Stimulated activated CD4-positive, alpha-beta T cell treated with anti-CD3 and anti-CD28 coated beads, Interleukin-12 subunit alpha, Interleukin-12 subunit beta, amount 100 ng/mL, for 48 hours (primary cell): ENCODE data around the gene PEX5L.
A peak's percentile ranks its signal among the peaks of the same experiment; 100 is the strongest.

Source experiments
- DNase-seq, 3 donors: peaks; one replicate each; pipeline ENCODE4 v3.0.0-alpha.2; 2020; ENCODE audit warnings: low read depth in 2 of 3, low spot score in 1 of 3

Gene PEX5L

DNA sequence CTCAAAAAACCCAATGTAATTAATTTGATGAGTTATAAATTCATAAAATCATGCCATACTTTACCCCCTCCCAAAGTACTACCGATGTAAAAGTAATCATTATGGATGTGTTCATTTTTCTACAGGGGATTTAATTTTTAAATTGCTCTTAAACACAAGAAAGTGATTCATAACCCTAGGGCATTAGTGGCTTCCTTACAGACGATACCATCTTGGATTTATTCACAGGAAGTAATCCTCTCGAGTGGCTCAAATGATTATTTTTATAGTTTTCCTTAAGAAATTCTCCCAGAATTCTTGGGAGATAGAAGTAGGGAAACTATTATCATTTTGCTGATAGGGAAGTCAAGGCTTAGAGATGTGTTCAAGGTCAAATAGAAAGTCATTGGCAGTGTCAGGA is 80.9 kb downstream of the PEX5L start:
- no peak for DNase-seq

DNA sequence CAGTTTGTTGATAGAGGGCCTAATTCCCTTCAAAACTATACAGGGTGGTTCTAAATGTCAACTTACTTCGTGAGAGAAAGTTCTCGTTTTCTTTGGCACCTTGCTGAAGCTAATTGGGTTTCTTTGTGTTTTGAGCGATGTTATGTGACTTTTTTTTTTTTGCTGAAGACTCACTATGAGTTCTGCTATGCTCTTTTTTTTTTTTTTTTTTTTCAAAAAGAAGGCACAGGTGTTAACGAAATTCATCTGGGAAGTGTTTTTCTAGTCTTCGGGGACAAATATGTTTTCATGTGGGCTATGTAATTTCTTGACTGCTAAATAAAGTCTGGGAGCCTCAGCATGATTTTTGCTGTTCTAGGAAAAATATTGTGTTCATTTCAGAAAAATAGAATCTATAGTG is 81.5 kb downstream of the PEX5L start:
- DNase-seq, result no peak

DNA sequence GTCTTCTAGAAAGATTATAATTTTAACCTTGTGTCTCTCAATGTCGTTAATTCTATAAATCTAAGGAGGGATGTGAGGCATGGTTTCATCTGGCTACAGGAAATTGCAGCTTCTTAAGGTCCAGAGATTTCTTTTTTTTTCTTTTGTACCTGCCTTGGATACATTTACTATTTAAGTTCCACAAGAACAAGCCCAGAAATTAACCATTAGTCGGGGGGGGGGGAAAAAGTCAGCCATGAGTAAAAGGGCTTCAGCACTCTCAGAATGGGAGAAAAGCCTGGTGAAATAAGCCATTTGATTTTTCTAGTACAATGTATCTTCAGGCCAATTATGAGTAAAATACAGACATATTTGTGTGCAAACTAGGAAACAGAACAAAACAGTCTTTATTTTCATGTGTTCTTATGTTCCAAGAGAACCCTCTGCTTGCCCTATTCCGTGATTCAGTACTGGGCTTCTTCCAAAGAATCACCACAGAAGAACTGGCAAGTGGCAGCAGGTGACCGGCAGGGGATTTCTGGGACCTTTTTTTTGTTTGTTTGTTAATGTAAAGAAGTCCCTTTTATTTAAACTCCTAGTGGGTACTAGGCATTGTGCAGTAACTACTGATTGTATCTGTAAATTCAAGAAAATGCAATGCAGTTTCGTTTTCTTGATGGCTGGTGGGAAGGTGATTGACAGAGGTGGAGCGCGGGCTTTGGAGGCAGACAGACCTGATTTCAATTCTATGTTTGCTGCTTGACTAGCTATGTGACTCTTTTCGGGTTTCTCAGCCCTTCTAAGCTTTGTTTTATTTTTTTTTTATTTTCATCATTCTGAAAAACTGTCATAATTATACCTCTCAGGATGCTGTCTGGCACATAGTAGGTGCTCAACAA is 82.5 kb downstream of the PEX5L start:
- DNase-seq, result no peak

GRCh38 chr3:179950840-179951239 is 85.9 kb downstream of the PEX5L start:
- no peak for DNase-seq

DNA sequence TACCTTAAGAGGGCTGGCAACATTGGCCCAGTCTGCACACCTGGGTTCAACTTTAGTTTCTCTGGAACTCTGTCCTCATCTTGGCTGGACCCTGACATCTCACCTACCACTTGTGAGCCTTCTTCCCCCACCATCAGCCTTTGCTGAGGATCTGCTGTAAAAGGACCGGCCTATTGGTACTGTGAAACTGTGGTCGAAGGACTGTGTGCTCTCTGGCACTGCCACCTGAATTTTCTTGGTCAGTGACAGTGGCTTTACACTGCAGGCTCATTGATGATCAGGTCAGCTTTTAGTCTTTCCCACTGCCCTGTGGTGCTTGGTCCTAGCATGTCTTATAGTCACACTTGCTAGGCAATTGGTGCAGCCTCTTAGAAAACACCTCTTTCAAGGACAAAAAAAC is 86.9 kb downstream of the PEX5L start:
- DNase-seq, result no peak

- DNase-seq, result no peak
These were observed 87.3 kb downstream of the PEX5L start for GRCh38 chr3:179949412-179949811.

DNA sequence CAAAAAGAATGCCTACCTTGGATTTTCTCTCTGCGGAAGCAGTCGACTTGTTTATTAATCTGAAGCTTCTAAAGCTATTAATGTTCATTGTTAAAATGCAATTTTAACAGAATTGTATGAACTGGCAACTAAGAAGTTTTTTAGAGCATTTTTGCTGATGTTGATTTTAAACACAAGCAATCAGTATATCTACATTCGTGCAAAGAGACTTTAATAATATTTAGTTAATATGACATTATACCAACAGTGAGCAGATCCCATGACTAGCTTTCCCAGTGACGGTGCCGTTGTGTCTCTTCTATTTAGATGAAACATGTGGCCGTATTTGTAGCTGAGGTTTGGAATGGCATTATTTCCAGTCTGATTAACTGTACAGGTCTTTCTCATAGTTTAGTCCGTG is 88.0 kb downstream of the PEX5L start:
- no peak for DNase-seq

- no peak for DNase-seq
These were observed 91.2 kb downstream of the PEX5L start for GRCh38 chr3:179945569-179945968.

- no peak for DNase-seq
These were observed 93.4 kb downstream of the PEX5L start for GRCh38 chr3:179943117-179943880.

GRCh38 chr3:179942553-179943075 is 94.1 kb downstream of the PEX5L start:
- no peak for DNase-seq

DNA sequence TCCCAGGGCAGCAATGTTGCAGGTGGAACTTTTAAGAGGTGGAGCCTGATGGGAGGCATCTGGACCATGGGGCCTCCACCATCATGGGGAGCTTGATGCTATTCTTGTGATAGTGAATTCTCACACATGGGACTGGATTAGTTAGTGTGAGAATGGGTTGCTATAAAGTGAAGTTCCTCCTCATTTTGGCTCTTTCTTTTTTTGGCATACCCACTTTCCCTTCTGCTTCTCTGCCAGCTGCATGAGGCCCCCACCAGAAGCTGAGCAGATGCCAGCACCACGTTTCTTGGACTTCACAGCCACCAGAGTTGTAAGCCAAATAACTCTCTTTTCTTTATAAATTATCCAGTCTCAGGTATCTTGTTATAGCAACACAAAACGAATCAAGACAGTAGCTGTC is 101.0 kb downstream of the PEX5L start:
- no peak for DNase-seq

DNA sequence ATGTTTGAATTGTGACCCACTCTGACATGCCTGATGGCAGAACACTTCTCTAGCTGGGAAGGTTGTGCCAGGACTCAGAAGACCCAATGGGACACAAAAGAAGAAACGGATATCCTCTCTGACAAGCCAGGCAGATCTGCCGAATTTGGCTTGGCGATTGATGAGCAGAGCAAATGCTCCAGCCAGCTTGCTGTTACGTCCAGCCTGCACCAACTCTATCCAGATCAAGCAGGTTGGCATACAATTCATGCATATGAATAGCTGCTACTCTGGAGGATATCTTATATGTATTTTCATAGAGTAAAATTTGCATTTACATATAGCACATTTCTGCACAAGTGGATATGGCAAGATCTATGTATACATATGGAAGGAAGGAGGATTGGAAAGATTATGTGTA is 102.8 kb downstream of the PEX5L start:
- DNase-seq, result no peak

DNA sequence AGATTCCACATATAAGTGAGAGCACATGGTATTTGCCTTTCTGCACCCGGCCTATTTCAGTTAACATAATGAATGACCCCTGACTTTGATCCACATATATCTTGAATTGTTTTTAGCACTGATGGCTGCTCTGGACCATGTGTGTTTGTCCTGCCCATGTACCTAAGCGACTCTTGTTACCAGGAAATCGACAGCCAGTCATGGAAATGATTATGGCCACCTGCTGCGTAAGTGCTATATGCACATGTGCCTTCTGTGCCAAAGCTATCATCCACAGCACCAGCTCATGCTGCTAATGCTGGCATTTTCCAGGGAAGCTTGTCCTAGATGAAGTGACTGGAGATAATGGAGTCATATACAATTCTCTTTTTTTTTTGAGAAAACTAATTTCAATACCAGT is 103.7 kb downstream of the PEX5L start:
- DNase-seq, result no peak

GRCh38 chr3:179932674-179933073 is 104.1 kb downstream of the PEX5L start:
- no peak for DNase-seq

GRCh38 chr3:179929091-179929529 is 107.6 kb downstream of the PEX5L start:
- peak; percentile 9 to 37 (median 35) for DNase-seq

DNA sequence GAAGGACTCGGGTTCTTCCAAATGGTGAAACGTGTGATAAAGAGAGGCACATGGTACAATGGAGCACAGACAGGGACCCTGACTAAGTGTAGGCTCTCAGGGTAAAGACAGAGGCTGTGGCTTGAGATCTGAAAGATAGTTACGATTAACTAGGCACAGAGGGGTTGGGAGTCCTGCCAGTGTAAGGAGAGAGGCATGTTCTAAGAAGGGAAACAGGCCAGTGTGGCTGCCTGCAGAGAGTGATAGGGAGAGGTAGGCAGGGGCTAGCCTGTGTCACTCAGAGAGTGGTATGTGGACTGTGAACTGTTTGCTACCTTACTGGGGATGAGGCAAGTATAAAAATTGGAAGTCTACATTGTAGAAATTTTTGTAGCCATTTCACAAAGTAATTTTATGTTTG is 109.5 kb downstream of the PEX5L start:
- DNase-seq, result no peak

- no peak for DNase-seq
These were observed 114.8 kb downstream of the PEX5L start for GRCh38 chr3:179921951-179922350.

DNA sequence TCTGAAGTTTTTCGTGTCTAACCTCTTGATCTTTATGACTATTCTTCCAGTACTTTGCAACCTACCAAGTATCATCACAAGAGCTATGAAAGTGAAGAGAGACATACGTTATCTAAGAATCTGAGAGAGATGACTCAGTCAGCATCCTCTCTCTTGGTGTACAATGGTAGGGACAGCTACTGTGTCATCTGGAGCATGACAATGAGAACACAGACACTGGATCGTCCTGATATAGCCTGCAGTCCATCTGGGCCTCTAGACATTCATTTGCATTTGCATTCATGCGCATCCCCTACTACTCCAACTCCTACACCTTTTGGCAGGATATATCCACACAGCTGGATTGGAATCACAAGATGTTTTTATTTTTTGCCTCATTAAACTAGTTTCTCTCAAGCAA is 115.2 kb downstream of the PEX5L start:
- DNase-seq, result no peak

DNA sequence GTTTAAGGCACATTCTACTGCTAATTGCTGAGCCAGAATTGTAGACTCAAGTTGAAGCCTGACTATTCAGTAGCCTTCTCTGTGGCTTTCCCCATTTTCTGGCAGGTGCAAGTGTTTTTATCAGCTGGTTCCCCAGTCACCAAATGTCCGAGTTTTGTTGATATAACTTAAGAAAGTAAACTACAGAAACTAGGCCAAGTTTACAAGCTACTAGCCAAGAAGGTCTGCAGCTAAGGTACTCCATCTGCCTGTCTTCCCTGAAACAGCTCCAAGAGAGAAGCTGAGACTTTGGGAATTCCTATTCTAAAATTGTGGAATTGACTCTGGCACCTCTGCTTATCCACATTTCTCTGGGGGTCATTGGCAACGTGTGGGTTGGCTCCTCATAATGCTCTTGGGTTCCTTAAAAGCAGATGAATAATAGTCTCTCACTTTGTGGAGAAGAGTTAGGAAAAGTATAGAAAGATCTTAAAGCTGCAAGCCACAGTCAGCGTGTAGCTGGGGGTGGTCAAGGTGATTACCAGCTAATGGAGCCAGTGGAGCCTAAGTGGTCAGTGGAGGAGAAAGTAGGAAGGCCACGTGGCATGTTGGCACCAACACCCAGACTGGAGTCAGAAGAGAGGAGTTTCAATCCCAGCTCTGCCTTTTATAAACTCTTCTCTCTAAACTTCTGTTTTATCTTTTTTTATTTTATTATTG is 128.8 kb downstream of the PEX5L start:
- DNase-seq, result no peak

DNA sequence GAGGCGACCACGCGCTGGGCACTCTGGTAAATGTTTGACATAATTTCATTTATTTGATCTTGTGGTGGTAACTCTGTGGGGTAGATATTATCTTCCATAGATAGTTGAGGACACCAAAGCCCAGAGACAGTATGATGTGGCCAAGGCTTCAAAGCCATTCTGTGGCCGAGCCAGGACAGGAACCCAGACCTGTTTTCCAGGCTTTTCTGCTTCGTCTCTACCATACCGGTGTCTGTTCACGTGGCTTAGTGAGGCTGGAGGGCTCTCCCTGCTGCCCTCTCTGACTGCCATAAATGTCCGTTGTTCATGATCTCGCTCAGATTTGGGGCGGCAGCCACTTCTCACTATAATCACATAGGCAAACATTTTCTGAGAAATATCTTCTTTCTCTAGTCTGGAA is 134.7 kb downstream of the PEX5L start:
- no peak for DNase-seq

DNA sequence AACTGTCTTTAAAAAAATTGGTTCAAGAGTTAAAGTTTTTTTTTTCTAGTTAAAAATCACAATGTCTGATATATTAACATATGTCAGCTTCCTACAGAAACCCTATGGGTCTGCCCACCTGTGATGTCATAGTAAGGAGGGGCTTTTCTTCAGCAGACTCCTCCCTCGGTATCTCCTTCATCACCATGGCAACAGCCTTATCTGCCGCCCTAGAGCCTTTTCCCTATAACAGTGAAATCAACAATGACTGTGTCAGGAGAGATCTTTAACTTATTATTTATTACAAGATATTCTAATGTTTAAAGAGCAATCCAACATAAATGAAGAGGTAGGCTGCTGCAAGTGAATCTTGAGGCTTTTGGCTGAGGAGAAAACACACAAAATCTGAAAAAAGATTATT is 138.7 kb downstream of the PEX5L start:
- DNase-seq, result peak in 1 of 3 donors; percentile 2

- no peak for DNase-seq
These were observed 139.5 kb downstream of the PEX5L start for GRCh38 chr3:179897231-179897630.
